OCI-LY1 (cell line): ENCODE results near the gene DLG5.
"Not testable (repeated sequence)": the region's sequence is repeated elsewhere in the genome, so short reads cannot be mapped to it uniquely, and the experiment has no call there.

ENCODE experiments used
- H2AFZ ChIP-seq: fragments of 200-600 bp; sonication (generic), shearing (Covaris generic); 2 replicates; pipeline ENCODE4 v1.6.0; 2014; ENCODE audit warnings: antibody characterized with exemption, mild to moderate bottlenecking, low read length
- H3F3A ChIP-seq: fragments of 200-600 bp; sonication (generic), shearing (Covaris generic); 2 replicates; pipeline ENCODE4 v1.6.0; 2014; ENCODE audit warnings: mild to moderate bottlenecking, antibody characterized with exemption, low read length, moderate library complexity; ENCODE audit not compliant: insufficient read depth
- H3K27ac ChIP-seq: fragments of 200-600 bp; sonication (generic); 2 replicates; pipeline ENCODE4 v1.5.1; 2014; ENCODE audit warnings: low read length, mixed run types, mild to moderate bottlenecking, low read depth; ENCODE audit not compliant: poor library complexity, severe bottlenecking
- H3K27me3 ChIP-seq: fragments of 200-600 bp; sonication (generic); 2 replicates; pipeline ENCODE4 v1.6.0; 2014; ENCODE audit warnings: antibody characterized with exemption, mild to moderate bottlenecking, low read length, moderate library complexity; ENCODE audit not compliant: insufficient read depth
- H3K36me3 ChIP-seq: fragments of 200-600 bp; sonication (generic); 2 replicates; pipeline ENCODE4 v1.6.1; 2014; ENCODE audit warnings: mild to moderate bottlenecking, antibody characterized with exemption, low read length, moderate library complexity, mixed read lengths; ENCODE audit not compliant: insufficient read depth
- H3K4me1 ChIP-seq: fragments of 200-600 bp; sonication (generic); 2 replicates; pipeline ENCODE4 v1.5.1; 2014; ENCODE audit warnings: mild to moderate bottlenecking, low read length, moderate library complexity; ENCODE audit not compliant: insufficient read depth, severe bottlenecking
- H3K4me2 ChIP-seq: fragments of 200-600 bp; sonication (generic), shearing (Covaris generic); 2 replicates; pipeline ENCODE4 v1.6.1; 2014; ENCODE audit warnings: low read length
- H3K4me3 ChIP-seq: fragments of 200-600 bp; sonication (generic); 2 replicates; pipeline ENCODE4 v1.5.1; 2014; ENCODE audit warnings: low read length, low read depth, mild to moderate bottlenecking, mixed read lengths; ENCODE audit not compliant: poor library complexity, severe bottlenecking
- H3K79me2 ChIP-seq: fragments of 200-600 bp; shearing (Covaris generic); 2 replicates; pipeline ENCODE4 v1.6.1; 2016; ENCODE audit warnings: mixed run types, low read length, mixed read lengths; ENCODE audit not compliant: insufficient read depth
- H3K9ac ChIP-seq: fragments of 200-600 bp; sonication (generic), shearing (Covaris generic); 2 replicates; pipeline ENCODE4 v1.6.1; 2014; ENCODE audit warnings: mild to moderate bottlenecking, low read length, mixed read lengths
- H3K9me2 ChIP-seq: fragments of 200-600 bp; sonication (generic), shearing (Covaris generic); 2 replicates; pipeline ENCODE4 v1.6.1; 2014; ENCODE audit warnings: low read depth, mild to moderate bottlenecking, low read length, mixed read lengths
- H3K9me3 ChIP-seq: fragments of 200-600 bp; shearing (Covaris generic); 2 replicates; pipeline ENCODE4 v1.6.1; 2014; ENCODE audit warnings: low read length, mixed read lengths
- H4K20me1 ChIP-seq: fragments of 200-600 bp; sonication (generic), shearing (Covaris generic); 2 replicates; pipeline ENCODE4 v1.6.0; 2016; ENCODE audit warnings: mild to moderate bottlenecking, low read length; ENCODE audit not compliant: insufficient read depth
- EZH2 ChIP-seq: fragments of 200-600 bp; sonication (generic), shearing (Covaris generic); IDR thresholded peaks from 2 replicates; pipeline ENCODE4 v1.8.0; 2017; ENCODE audit warnings: borderline replicate concordance, mixed run types, mild to moderate bottlenecking, antibody characterized with exemption, low read length, moderate library complexity, mixed read lengths
- TF ChIP-seq, protein P1 (sequence below): fragments of 200-600 bp; sonication (generic), shearing (Covaris generic); IDR thresholded peaks from 2 replicates; pipeline ENCODE4 v1.5.1; 2017; ENCODE audit warnings: mild to moderate bottlenecking, antibody characterized with exemption, low read length, moderate library complexity, mixed read lengths

Gene DLG5

DNA sequence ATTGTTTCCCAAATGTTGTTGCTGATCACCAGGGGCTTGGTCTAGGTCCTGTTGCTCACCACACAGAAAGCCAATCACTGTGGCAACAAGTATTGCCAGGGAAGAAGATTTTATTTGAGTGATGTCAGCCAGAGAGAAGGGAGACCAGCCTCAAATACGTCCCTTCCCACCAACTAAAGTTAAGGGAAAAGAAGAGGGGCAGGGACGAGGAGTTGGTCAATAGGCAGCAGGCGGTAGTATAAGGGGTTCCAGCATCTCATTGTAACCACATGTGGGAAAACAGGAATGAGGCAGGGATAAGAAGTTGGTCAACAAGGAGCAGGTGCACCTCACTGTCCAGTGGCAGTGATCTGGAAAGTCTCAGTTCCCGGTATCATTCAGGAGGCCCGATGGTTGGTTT lies 150.1 kb downstream of the DLG5 start:
- Histone ChIP-seq H3K9me2 (no peaks in the 10 kb centered on the region), H3K9me3 (no peaks in the 10 kb centered on the region), H3K36me3 (no peaks in the 10 kb centered on the region), H3K27me3 (no peaks in the 10 kb centered on the region), H3K9ac (no peak overlapping the region), H3K27ac (no peak overlapping the region), H2AFZ (no peak overlapping the region), H3K4me2 (no peak overlapping the region), H3K4me1 (no peaks in the 10 kb centered on the region), H3K4me3 (no peak overlapping the region), H3K79me2 (no peaks in the 10 kb centered on the region), H4K20me1 (no peaks in the 10 kb centered on the region), H3F3A (no peaks in the 10 kb centered on the region)
- TF ChIP-seq, protein P1, sequence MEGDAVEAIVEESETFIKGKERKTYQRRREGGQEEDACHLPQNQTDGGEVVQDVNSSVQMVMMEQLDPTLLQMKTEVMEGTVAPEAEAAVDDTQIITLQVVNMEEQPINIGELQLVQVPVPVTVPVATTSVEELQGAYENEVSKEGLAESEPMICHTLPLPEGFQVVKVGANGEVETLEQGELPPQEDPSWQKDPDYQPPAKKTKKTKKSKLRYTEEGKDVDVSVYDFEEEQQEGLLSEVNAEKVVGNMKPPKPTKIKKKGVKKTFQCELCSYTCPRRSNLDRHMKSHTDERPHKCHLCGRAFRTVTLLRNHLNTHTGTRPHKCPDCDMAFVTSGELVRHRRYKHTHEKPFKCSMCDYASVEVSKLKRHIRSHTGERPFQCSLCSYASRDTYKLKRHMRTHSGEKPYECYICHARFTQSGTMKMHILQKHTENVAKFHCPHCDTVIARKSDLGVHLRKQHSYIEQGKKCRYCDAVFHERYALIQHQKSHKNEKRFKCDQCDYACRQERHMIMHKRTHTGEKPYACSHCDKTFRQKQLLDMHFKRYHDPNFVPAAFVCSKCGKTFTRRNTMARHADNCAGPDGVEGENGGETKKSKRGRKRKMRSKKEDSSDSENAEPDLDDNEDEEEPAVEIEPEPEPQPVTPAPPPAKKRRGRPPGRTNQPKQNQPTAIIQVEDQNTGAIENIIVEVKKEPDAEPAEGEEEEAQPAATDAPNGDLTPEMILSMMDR, result no peak
- no peak for TF ChIP-seq EZH2

DNA sequence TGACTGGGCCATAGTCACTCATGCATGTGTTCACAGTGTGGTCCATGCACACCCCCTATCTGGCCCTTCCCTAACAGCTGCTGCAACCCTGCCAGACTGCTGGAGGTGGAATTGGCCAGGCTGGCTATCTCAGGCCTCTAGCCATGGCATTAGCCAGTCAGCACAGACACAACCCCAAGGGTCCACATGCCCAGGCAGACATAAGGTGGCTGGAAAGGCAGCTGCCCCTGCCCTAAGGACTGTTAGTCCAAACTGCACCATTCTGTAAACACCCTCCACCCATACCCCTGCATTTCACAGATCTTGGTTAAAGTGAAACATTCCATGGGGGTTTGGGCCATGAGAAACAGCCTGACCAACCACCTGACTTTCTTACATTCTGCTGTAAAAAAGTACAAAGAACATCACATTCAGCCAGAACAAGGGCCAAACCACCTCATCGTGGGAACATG lies 151.6 kb downstream of the DLG5 start:
- no peaks in the 10 kb centered on the region for H3K79me2 ChIP-seq
- no peak overlapping the region for H2AFZ ChIP-seq
- H3K9me2 ChIP-seq, result no peaks in the 10 kb centered on the region
- TF ChIP-seq EZH2, result no peak
- TF ChIP-seq, protein P1, result no peak
- no peaks in the 10 kb centered on the region for H3K4me1 ChIP-seq
- no peaks in the 10 kb centered on the region for H3K9me3 ChIP-seq
- no peak overlapping the region for H3K27ac ChIP-seq
- no peak overlapping the region for H3K4me2 ChIP-seq
- H3F3A ChIP-seq, result no peaks in the 10 kb centered on the region
- H3K36me3 ChIP-seq, result no peaks in the 10 kb centered on the region
- no peak overlapping the region for H3K9ac ChIP-seq
- no peaks in the 10 kb centered on the region for H3K27me3 ChIP-seq
- H4K20me1 ChIP-seq, result no peaks in the 10 kb centered on the region
- H3K4me3 ChIP-seq, result no peak overlapping the region

DNA sequence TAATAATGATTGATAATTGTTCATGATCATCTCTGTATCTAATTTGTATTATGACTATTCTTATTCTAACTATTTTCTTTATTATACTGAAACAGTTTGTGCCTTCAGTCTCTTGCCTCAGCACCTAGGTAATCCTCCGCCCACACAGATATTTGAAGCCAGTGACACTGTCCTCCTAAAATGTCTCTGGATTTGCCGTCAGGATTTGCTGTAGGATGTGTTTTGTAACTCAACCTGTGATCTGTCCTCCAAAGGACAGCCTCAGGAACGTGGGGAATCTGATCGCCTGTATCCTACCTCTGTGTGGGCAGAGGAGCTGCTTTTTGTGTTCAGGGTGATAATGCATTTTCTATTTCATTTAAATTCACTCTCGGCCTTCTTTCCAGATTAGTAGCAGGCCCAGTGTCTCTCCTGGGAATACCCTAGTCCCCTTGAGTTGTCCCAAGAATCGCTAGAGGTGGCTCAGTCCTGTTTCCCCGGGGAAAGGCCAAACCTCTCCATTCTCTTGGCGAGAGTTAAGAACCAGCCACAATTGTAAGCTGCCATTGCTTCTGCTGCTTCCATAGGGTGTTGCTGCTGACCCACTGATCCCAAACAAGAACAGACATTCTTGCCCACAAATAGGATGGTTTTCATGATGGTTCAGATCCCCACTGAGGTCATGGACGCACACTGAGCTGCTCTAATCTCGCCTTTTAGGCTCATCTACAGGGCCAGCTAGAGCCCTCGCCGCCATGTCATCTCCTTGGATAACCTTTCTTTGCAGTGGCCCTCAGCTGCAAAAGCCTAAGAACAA lies 152.7 kb downstream of the DLG5 start:
- Histone ChIP-seq H3K4me2 (no peak overlapping the region), H3K79me2 (no peaks in the 10 kb centered on the region), H3K4me3 (no peak overlapping the region), H3K27ac (no peak overlapping the region), H3K36me3 (no peaks in the 10 kb centered on the region), H3K4me1 (no peaks in the 10 kb centered on the region), H3F3A (no peaks in the 10 kb centered on the region), H3K9ac (no peak overlapping the region), H3K9me3 (no peaks in the 10 kb centered on the region), H2AFZ (no peak overlapping the region), H3K9me2 (no peaks in the 10 kb centered on the region), H4K20me1 (no peaks in the 10 kb centered on the region), H3K27me3 (no peaks in the 10 kb centered on the region)
- TF ChIP-seq, protein P1, result no peak
- TF ChIP-seq EZH2, result no peak

DNA sequence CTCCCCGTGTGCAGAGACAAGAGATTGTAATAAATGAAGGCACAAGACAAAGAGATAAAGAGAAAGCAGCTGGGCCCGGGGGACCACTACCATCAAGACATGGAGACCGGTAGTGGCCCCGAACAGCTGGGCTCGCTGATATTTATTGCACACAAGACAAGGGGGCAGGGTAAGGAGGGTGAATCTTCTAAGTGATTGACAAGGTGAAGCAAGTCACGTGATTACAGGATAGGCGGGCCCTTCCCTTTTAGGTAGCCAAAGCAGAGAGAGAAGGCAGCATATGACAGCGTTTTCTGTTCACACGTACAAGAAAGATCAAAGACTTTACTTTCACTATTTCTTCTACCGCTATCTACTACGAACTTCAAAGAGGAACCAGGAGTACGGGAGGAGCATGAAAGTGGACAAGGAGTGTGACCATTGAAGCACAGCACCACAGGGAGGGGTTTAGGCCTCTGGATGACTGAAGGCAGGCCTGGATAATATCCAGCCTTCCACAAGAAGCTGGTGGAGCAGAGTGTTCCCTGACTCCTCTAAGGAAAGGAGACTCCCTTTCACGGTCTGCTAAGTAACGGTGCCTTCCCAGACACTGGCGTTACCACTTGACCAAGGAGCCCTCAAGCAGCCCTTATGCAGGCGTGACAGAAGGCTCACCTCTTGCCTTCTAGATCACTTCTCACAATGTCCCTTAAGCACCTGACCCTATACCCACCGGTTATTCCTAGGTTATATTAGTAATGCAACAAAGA lies 153.5 kb downstream of the DLG5 start:
- not testable (repeated sequence) for H3K27me3 ChIP-seq, H3F3A ChIP-seq, H2AFZ ChIP-seq, H3K36me3 ChIP-seq, H3K4me2 ChIP-seq, H3K9me3 ChIP-seq, H3K27ac ChIP-seq, H3K4me3 ChIP-seq, H3K4me1 ChIP-seq, H3K9me2 ChIP-seq, H3K79me2 ChIP-seq, H3K9ac ChIP-seq, H4K20me1 ChIP-seq
